GM23338 (cell line): ENCODE data around the gene SLC17A1. TPM values are rescaled to one million over a fixed set of nuclear protein-coding genes. Genes with fewer than 3 reads are reported as not detected.

Experiments
- ATAC-seq: fragments of 200-7000 bp; cut with Tn5 transposase; 3 replicates; pipeline ENCODE4 v1.9.1; 2020
- DNase-seq: peaks from one replicate; pipeline ENCODE4 v3.0.0-alpha.2; 2015; ENCODE audit warnings: low spot score
- H2AFZ ChIP-seq: fragments of 200-600 bp; sonication (generic); 2 replicates; pipeline ENCODE4 v1.8.0; 2016; ENCODE audit warnings: antibody characterized with exemption, mild to moderate bottlenecking, moderate library complexity
- H3F3A ChIP-seq: fragments of 200-600 bp; sonication (generic); replicated peaks from 2 replicates; pipeline ENCODE4 v1.8.0; 2017; ENCODE audit warnings: antibody characterized with exemption, mixed run types, low read depth
- H3K27ac ChIP-seq: fragments of 200-600 bp; sonication (generic); 2 replicates; pipeline ENCODE4 v1.6.1; 2016; ENCODE audit warnings: low read depth
- H3K27me3 ChIP-seq: fragments of 200-600 bp; sonication (generic); 2 replicates; pipeline ENCODE4 v1.8.0; 2016; ENCODE audit warnings: mild to moderate bottlenecking, mixed run types, moderate library complexity; ENCODE audit not compliant: insufficient read depth
- H3K36me3 ChIP-seq: fragments of 200-600 bp; sonication (generic); 2 replicates; pipeline ENCODE4 v1.8.0; 2016; ENCODE audit warnings: mild to moderate bottlenecking; ENCODE audit not compliant: insufficient read depth
- H3K4me1 ChIP-seq: fragments of 200-600 bp; sonication (generic); 2 replicates; pipeline ENCODE4 v1.8.0; 2016; ENCODE audit warnings: mild to moderate bottlenecking, moderate library complexity; ENCODE audit not compliant: insufficient read depth
- H3K4me2 ChIP-seq: fragments of 200-600 bp; sonication (generic); 2 replicates; pipeline ENCODE4 v1.7.1; 2017; ENCODE audit warnings: mixed run types
- H3K4me3 ChIP-seq: fragments of 200-600 bp; sonication (generic); 2 replicates; pipeline ENCODE4 v1.6.1; 2016; ENCODE audit warnings: mixed run types
- H3K79me2 ChIP-seq: fragments of 200-600 bp; sonication (generic); replicated peaks from 2 replicates; pipeline ENCODE4 v1.8.0; 2017; ENCODE audit warnings: mild to moderate bottlenecking; ENCODE audit not compliant: insufficient read depth
- H3K9me2 ChIP-seq: fragments of 200-600 bp; sonication (generic); 2 replicates; pipeline ENCODE4 v1.8.0; 2017; ENCODE audit not compliant: insufficient read depth
- H4K20me1 ChIP-seq: fragments of 200-600 bp; sonication (generic); replicated peaks from 2 replicates; pipeline ENCODE4 v1.8.0; 2017; ENCODE audit warnings: mild to moderate bottlenecking; ENCODE audit not compliant: insufficient read depth
- H3K27ac Mint-ChIP-seq: 2 replicates; pipeline ENCODE4 v1.8.0; 2020; ENCODE audit warnings: inconsistent platforms, mild to moderate bottlenecking, moderate library complexity, mixed read lengths
- H3K27me3 Mint-ChIP-seq: 3 replicates; pipeline ENCODE4 v1.8.0; 2022; ENCODE audit warnings: low read depth, mild to moderate bottlenecking, moderate library complexity, mixed read lengths, inconsistent platforms; ENCODE audit not compliant: insufficient read depth, poor library complexity
- H3K36me3 Mint-ChIP-seq: 3 replicates; pipeline ENCODE4 v1.8.0; 2021; ENCODE audit warnings: low read depth, mild to moderate bottlenecking, inconsistent platforms, moderate library complexity, mixed read lengths
- H3K4me1 Mint-ChIP-seq: 3 replicates; pipeline ENCODE4 v1.8.0; 2020; ENCODE audit warnings: mild to moderate bottlenecking, inconsistent platforms, mixed read lengths
- H3K4me3 Mint-ChIP-seq: 3 replicates; pipeline ENCODE4 v1.8.0; 2021; ENCODE audit warnings: moderate library complexity, mild to moderate bottlenecking, inconsistent platforms, mixed read lengths
- H3K9me3 Mint-ChIP-seq: 3 replicates; pipeline ENCODE4 v1.8.0; 2020; ENCODE audit warnings: moderate library complexity, mild to moderate bottlenecking, inconsistent platforms, mixed read lengths
- EZH2phosphoT487 ChIP-seq: fragments of 200-600 bp; sonication (generic); IDR thresholded peaks from one replicate; pipeline ENCODE4 v1.8.1; 2018; ENCODE audit warnings: antibody characterized with exemption; ENCODE audit not compliant: unreplicated experiment
- JUNB ChIP-seq: IDR thresholded peaks from one replicate; pipeline ENCODE4 v1.6.1; 2016; ENCODE audit warnings: antibody characterized with exemption; ENCODE audit not compliant: unreplicated experiment
- NANOG ChIP-seq: IDR thresholded peaks from 2 replicates; pipeline ENCODE4 v1.6.1; 2016; ENCODE audit warnings: antibody characterized with exemption, borderline replicate concordance
- POLR2AphosphoS5 ChIP-seq: IDR thresholded peaks from 2 replicates; pipeline ENCODE4 v1.6.1; 2016; ENCODE audit warnings: antibody characterized with exemption, low read depth
- ZNF331 ChIP-seq: fragments of 250-450 bp; sonication (Bioruptor Pico); IDR thresholded peaks from 2 replicates; pipeline ENCODE4 v1.5.0; 2020; ENCODE audit warnings: low read depth, mild to moderate bottlenecking, moderate library complexity
- polyA plus RNA-seq: library from polyadenylated mRNA; unstranded; fragments of >200 nt; fragmentation: Nextera tagmentation; extraction: Ambion mirVana; gene quantifications from 2 replicates; pipeline ENCODE4 v1.2.1, GENCODE V29; 2016
- total RNA-seq: library from RNA; depleted of rRNA; stranded (reverse); fragments of >200 nt; shearing (Covaris generic); gene quantifications from 2 replicates; pipeline ENCODE4 v1.2.3, GENCODE V29; 2014
- TF ChIP-seq, protein P1 (sequence below): fragments of 250-450 bp; sonication (Bioruptor Pico); IDR thresholded peaks from 2 replicates; pipeline ENCODE4 v1.5.0; 2020; ENCODE audit warnings: mild to moderate bottlenecking, moderate library complexity
- TF ChIP-seq, protein P2 (sequence below): IDR thresholded peaks from 2 replicates; pipeline ENCODE4 v1.6.1; 2016; ENCODE audit warnings: antibody characterized with exemption

SLC17A1 gene
- total and polyA plus RNA-seq, 2 experiments from 2014 or later = not detected

DNA sequence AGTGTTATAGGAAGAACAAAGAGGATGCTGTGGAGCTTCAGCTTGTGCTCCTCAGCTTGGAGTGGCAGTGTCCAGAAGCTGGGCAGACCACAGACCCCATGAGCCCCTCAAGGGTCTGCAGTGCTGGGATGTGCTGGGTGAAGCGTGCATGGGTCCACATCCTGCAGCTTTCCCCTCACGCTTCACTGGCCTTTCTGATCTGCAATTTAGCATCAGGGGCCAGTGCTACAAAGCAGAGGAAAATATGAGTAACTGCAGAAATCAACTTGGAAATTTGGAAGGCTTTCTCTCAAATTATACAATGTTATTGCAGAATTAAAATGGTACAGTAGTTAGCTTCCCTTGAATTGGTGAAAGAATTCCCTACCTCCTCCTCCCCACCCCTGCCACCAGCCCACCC is 67.2 kb downstream of the SLC17A1 start (continued):
- TF ChIP-seq, protein P1, sequence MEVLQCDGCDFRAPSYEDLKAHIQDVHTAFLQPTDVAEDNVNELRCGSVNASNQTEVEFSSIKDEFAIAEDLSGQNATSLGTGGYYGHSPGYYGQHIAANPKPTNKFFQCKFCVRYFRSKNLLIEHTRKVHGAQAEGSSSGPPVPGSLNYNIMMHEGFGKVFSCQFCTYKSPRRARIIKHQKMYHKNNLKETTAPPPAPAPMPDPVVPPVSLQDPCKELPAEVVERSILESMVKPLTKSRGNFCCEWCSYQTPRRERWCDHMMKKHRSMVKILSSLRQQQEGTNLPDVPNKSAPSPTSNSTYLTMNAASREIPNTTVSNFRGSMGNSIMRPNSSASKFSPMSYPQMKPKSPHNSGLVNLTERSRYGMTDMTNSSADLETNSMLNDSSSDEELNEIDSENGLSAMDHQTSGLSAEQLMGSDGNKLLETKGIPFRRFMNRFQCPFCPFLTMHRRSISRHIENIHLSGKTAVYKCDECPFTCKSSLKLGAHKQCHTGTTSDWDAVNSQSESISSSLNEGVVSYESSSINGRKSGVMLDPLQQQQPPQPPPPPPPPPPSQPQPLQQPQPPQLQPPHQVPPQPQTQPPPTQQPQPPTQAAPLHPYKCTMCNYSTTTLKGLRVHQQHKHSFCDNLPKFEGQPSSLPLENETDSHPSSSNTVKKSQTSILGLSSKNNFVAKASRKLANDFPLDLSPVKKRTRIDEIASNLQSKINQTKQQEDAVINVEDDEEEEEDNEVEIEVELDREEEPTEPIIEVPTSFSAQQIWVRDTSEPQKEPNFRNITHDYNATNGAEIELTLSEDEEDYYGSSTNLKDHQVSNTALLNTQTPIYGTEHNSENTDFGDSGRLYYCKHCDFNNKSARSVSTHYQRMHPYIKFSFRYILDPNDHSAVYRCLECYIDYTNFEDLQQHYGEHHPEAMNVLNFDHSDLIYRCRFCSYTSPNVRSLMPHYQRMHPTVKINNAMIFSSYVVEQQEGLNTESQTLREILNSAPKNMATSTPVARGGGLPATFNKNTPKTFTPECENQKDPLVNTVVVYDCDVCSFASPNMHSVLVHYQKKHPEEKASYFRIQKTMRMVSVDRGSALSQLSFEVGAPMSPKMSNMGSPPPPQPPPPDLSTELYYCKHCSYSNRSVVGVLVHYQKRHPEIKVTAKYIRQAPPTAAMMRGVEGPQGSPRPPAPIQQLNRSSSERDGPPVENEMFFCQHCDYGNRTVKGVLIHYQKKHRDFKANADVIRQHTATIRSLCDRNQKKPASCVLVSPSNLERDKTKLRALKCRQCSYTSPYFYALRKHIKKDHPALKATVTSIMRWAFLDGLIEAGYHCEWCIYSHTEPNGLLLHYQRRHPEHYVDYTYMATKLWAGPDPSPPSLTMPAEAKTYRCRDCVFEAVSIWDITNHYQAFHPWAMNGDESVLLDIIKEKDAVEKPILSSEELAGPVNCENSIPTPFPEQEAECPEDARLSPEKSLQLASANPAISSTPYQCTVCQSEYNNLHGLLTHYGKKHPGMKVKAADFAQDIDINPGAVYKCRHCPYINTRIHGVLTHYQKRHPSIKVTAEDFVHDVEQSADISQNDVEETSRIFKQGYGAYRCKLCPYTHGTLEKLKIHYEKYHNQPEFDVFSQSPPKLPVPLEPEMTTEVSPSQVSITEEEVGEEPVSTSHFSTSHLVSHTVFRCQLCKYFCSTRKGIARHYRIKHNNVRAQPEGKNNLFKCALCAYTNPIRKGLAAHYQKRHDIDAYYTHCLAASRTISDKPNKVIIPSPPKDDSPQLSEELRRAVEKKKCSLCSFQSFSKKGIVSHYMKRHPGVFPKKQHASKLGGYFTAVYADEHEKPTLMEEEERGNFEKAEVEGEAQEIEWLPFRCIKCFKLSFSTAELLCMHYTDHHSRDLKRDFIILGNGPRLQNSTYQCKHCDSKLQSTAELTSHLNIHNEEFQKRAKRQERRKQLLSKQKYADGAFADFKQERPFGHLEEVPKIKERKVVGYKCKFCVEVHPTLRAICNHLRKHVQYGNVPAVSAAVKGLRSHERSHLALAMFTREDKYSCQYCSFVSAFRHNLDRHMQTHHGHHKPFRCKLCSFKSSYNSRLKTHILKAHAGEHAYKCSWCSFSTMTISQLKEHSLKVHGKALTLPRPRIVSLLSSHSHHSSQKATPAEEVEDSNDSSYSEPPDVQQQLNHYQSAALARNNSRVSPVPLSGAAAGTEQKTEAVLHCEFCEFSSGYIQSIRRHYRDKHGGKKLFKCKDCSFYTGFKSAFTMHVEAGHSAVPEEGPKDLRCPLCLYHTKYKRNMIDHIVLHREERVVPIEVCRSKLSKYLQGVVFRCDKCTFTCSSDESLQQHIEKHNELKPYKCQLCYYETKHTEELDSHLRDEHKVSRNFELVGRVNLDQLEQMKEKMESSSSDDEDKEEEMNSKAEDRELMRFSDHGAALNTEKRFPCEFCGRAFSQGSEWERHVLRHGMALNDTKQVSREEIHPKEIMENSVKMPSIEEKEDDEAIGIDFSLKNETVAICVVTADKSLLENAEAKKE (CRISPR knock-in tag) = no peak

DNA sequence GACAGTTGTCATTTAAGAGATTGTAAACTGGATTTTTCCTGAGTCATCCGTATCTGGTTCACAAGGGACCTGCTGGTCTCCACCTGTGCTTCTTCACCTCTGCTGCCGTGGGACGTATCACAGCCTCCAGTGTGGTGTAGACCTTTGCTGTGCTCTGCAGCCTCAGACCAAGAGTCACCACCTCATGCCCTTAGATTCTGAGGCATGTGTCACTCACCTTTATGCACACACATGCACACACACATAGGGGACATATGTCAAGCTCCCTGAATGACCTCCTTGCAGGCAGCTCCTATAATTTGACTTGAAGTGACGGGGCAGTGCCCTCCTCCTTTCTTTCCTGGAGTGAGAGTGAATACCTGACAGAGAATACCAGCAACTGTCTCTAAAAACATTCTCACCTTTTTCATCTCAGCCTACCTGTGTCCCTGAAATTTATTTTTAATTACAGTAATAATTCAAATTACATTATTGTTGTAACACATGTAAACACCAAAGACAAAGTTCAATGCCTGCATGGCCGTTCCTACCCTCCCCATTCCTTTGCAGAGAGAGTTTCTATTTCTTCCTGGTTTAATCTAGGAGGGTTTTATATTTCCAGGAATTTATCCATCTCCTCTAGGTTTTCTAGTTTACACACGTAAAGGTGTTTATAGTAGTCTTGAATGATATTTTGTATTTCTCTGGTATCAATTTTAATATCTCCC is 73.8 kb downstream of the SLC17A1 start:
- no peak overlapping the region for H3K4me2 ChIP-seq
- no peak overlapping the region for H3K27ac Mint-ChIP-seq
- H3K9me2 ChIP-seq = peaks cover 7% of the 10 kb centered on the region; the same call in 1 of the 2 replicates
- no peaks in the 10 kb centered on the region for H3K36me3 Mint-ChIP-seq
- H3F3A ChIP-seq = no peaks in the 10 kb centered on the region
- H3K4me1 Mint-ChIP-seq = no peaks in the 10 kb centered on the region
- H3K79me2 ChIP-seq = no peaks in the 10 kb centered on the region
- H2AFZ ChIP-seq = no peak overlapping the region
- H3K36me3 ChIP-seq = no peaks in the 10 kb centered on the region
- H3K27me3 Mint-ChIP-seq = peaks cover 3% of the 10 kb centered on the region
- no peak overlapping the region for H3K27ac ChIP-seq
- no peak for TF ChIP-seq JUNB
- TF ChIP-seq POLR2AphosphoS5 = no peak
- TF ChIP-seq EZH2phosphoT487 = no peak
- no peak for TF ChIP-seq ZNF331 (CRISPR knock-in tag)
- TF ChIP-seq, protein P2, sequence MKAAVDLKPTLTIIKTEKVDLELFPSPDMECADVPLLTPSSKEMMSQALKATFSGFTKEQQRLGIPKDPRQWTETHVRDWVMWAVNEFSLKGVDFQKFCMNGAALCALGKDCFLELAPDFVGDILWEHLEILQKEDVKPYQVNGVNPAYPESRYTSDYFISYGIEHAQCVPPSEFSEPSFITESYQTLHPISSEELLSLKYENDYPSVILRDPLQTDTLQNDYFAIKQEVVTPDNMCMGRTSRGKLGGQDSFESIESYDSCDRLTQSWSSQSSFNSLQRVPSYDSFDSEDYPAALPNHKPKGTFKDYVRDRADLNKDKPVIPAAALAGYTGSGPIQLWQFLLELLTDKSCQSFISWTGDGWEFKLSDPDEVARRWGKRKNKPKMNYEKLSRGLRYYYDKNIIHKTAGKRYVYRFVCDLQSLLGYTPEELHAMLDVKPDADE = no peak
- no peak for TF ChIP-seq NANOG
- H3K4me1 ChIP-seq = no peaks in the 10 kb centered on the region
- ATAC-seq (no peak), DNase-seq (no peak)
- no peaks in the 10 kb centered on the region for H3K9me3 Mint-ChIP-seq
- H3K4me3 ChIP-seq = no peak overlapping the region
- H3K27me3 ChIP-seq = no peaks in the 10 kb centered on the region
- no peaks in the 10 kb centered on the region for H4K20me1 ChIP-seq
- H3K4me3 Mint-ChIP-seq = no peak overlapping the region
